ENCODE results near the gene KIAA1958. TPM values are rescaled to one million over a fixed set of nuclear protein-coding genes. Genes with fewer than 3 reads are reported as not detected.

KIAA1958 gene
- total RNA-seq, 2 experiments from 2014 or later = 5.6 to 6.8 TPM

GRCh38 chr9:112494153-112494552, 7.5 kb downstream of the KIAA1958 start:
- ATAC-seq (ENCODE audit: poor library complexity) (no peak), DNase-seq (no peak)
- H3K4me3 ChIP-seq (ENCODE audit: low read length) = no peak overlapping the region
- no peak overlapping the region for H3K27ac ChIP-seq (ENCODE audit: low read depth in 1 of 2, low read length in 2 of 2)
- TF ChIP-seq CTCF (IDR thresholded peaks at IDR 0.05) = no peak
- Mint-ChIP-seq H3K27ac (no peak overlapping the region), H3K4me1 (ENCODE audit: low read depth) (peaks cover 23% of the 10 kb centered on the region), H3K36me3 (ENCODE audit: low read depth) (peaks cover 49% of the 10 kb centered on the region), H3K27me3 (no peaks in the 10 kb centered on the region), H3K4me3 (no peak overlapping the region), H3K9me3 (peaks cover 5% of the 10 kb centered on the region)
- no peaks in the 10 kb centered on the region for H3K36me3 ChIP-seq (ENCODE audit: insufficient read depth, low read length)
- H3K27me3 ChIP-seq (ENCODE audit: control insufficient read depth in 1 of 2, insufficient read depth in 2 of 2, low read length in 2 of 2) = no peaks in the 10 kb centered on the region
- CTCF ChIA-PET = no interaction called here
- POLR2A ChIA-PET = no interaction called here
- H3K9me3 ChIP-seq (ENCODE audit: control insufficient read depth in 1 of 2, insufficient read depth in 1 of 2, low read length in 2 of 2) = peaks cover 3 to 18% of the 10 kb centered on the region in 2 experiments
- intact Hi-C loops (cut with DNase I, micrococcal nuclease) = no loop called here
- no peaks in the 10 kb centered on the region for H3K4me1 ChIP-seq (ENCODE audit: insufficient read depth, low read length)

GRCh38 chr9:112495614-112496013, 9.0 kb downstream of the KIAA1958 start:
- intact Hi-C loops (cut with DNase I, micrococcal nuclease) = no loop called here
- no peak for ATAC-seq (ENCODE audit: poor library complexity)
- no peaks in the 10 kb centered on the region for H3K27me3 ChIP-seq (ENCODE audit: control insufficient read depth in 1 of 2, insufficient read depth in 2 of 2, low read length in 2 of 2)
- peaks cover 5% of the 10 kb centered on the region for H3K9me3 Mint-ChIP-seq
- POLR2A ChIA-PET = no interaction called here
- H3K4me1 Mint-ChIP-seq (ENCODE audit: low read depth) = peaks cover 11% of the 10 kb centered on the region
- CTCF ChIA-PET = interaction anchor here (1.0 kb wide), 1 partner anchor 24 kb away, joined by 3 read pairs; no protein-coding TSS in a partner anchor
- H3K27ac Mint-ChIP-seq = no peak overlapping the region
- no peak overlapping the region for H3K27ac ChIP-seq (ENCODE audit: low read depth in 1 of 2, low read length in 2 of 2)
- H3K4me3 Mint-ChIP-seq = no peak overlapping the region
- peak in 2 of 14 experiments; percentile 10 to 29 for DNase-seq
- no peaks in the 10 kb centered on the region for H3K4me1 ChIP-seq (ENCODE audit: insufficient read depth, low read length)
- TF ChIP-seq CTCF (IDR thresholded peaks at IDR 0.05) = no peak
- peaks cover 3 to 18% of the 10 kb centered on the region in 2 experiments for H3K9me3 ChIP-seq (ENCODE audit: control insufficient read depth in 1 of 2, insufficient read depth in 1 of 2, low read length in 2 of 2)
- no peaks in the 10 kb centered on the region for H3K36me3 ChIP-seq (ENCODE audit: insufficient read depth, low read length)
- H3K4me3 ChIP-seq (ENCODE audit: low read length) = no peak overlapping the region
- no peaks in the 10 kb centered on the region for H3K27me3 Mint-ChIP-seq
- H3K36me3 Mint-ChIP-seq (ENCODE audit: low read depth) = peaks cover 49% of the 10 kb centered on the region

- no peak for TF ChIP-seq CTCF (IDR thresholded peaks at IDR 0.05)
- no peak overlapping the region for H3K4me3 ChIP-seq (ENCODE audit: low read length)
- Mint-ChIP-seq H3K4me1 (ENCODE audit: low read depth) (peaks cover 6% of the 10 kb centered on the region), H3K9me3 (peaks cover 5% of the 10 kb centered on the region), H3K36me3 (ENCODE audit: low read depth) (peaks cover 49% of the 10 kb centered on the region), H3K4me3 (no peak overlapping the region), H3K27ac (no peak overlapping the region), H3K27me3 (no peaks in the 10 kb centered on the region)
- peaks cover 3 to 18% of the 10 kb centered on the region in 2 experiments for H3K9me3 ChIP-seq (ENCODE audit: control insufficient read depth in 1 of 2, insufficient read depth in 1 of 2, low read length in 2 of 2)
- H3K4me1 ChIP-seq (ENCODE audit: insufficient read depth, low read length) = no peaks in the 10 kb centered on the region
- DNase-seq (no peak), ATAC-seq (ENCODE audit: poor library complexity) (no peak)
- ChIA-PET POLR2A (interaction anchor here (0.6 kb wide), 1 partner anchor 722 kb away, joined by 3 read pairs; no protein-coding TSS in a partner anchor), CTCF (interaction anchor here (1.0 kb wide), 1 partner anchor 23 kb away, joined by 3 read pairs; no protein-coding TSS in a partner anchor)
- no peaks in the 10 kb centered on the region for H3K27me3 ChIP-seq (ENCODE audit: control insufficient read depth in 1 of 2, insufficient read depth in 2 of 2, low read length in 2 of 2)
- intact Hi-C loops (cut with DNase I, micrococcal nuclease) = no loop called here
- H3K27ac ChIP-seq (ENCODE audit: low read depth in 1 of 2, low read length in 2 of 2) = no peak overlapping the region
- no peaks in the 10 kb centered on the region for H3K36me3 ChIP-seq (ENCODE audit: insufficient read depth, low read length)
Observed at GRCh38 chr9:112496074-112496722, 9.6 kb downstream of the KIAA1958 start.

Measured in CD4-positive, alpha-beta T cell (primary cell).